Measurements from ENCODE around the gene CENPA.

- TF ChIP-seq BHLHE40 (IDR thresholded peaks at IDR 0.05; ENCODE audit: low read depth, low read length) (no peak), CTCF (IDR thresholded peaks at IDR 0.05) (no peak)
These were observed 7.7 kb downstream of the CENPA start for GRCh38 chr2:26793518-26793917.

Measured in A549 (cell line).